Endothelial cell of umbilical vein (primary cell): Measurements from ENCODE around the gene SCGB1A1. TPM values are rescaled to one million over a fixed set of nuclear protein-coding genes. Genes with fewer than 3 reads are reported as not detected.
"Not testable (repeated sequence)": the region's sequence is repeated elsewhere in the genome, so short reads cannot be mapped to it uniquely, and the experiment has no call there.

Experiments
- BruUV-seq: library from RNA; stranded (reverse); fragments of 400-500 nt; replicated peaks from 2 replicates; lab custom pipeline; 2021; lab: Mats Ljungman, UMichigan
- CTCF ChIA-PET: fragments of 300-600, 350-600 bp; sonication (Branson Sonifier 250); formaldehyde crosslinking; loops from one replicate; lab custom pipeline; 2021; ENCODE audit warnings: antibody characterized with exemption, inconsistent platforms; lab: Charles Lee
- POLR2A ChIA-PET: fragments of 300-600, 350-600 bp; sonication (Branson Sonifier 250); formaldehyde crosslinking; loops from one replicate; lab custom pipeline; 2021; ENCODE audit warnings: antibody characterized with exemption, inconsistent platforms; lab: Charles Lee
- DNase-seq: peaks from one replicate; pipeline ENCODE4 v3.0.0-alpha.2; 2011; ENCODE audit warnings: low read depth, low spot score
- FAIRE-seq: peaks from 2 replicates; lab custom pipeline; 2011; peaks lifted over from hg19 to GRCh38; lab: Jason Lieb, UNC
- H2AFZ ChIP-seq: 2 replicates; pipeline ENCODE4 v1.6.0; 2012; ENCODE audit warnings: low read depth, low read length, control low read depth, inconsistent platforms
- H3K27ac ChIP-seq: 2 replicates; pipeline ENCODE4 v1.5.1; 2011; ENCODE audit warnings: low read depth, mild to moderate bottlenecking, control low read depth, low read length, moderate library complexity; ENCODE audit not compliant: insufficient read depth
- H3K27me3 ChIP-seq, 2 experiments: 2 replicates each; pipeline versions ENCODE4 v1.6.0 to v1.6.1; 2011; ENCODE audit warnings: low read length in 2 of 2, mixed read lengths in 1 of 2; ENCODE audit not compliant: control insufficient read depth in 2 of 2, insufficient read depth in 2 of 2
- H3K36me3 ChIP-seq, 2 experiments: 2 replicates in 1 of 2; 3 replicates in 1 of 2; pipeline ENCODE4 v1.5.1; 2011; ENCODE audit warnings: low read length in 2 of 2, mild to moderate bottlenecking in 1 of 2, moderate library complexity in 1 of 2; ENCODE audit not compliant: control insufficient read depth in 2 of 2, insufficient read depth in 2 of 2; ENCODE audit errors: extremely low read depth in 1 of 2
- H3K4me1 ChIP-seq: 3 replicates; pipeline ENCODE4 v1.5.1; 2011; ENCODE audit warnings: mild to moderate bottlenecking, low read length; ENCODE audit not compliant: control insufficient read depth, insufficient read depth; ENCODE audit errors: extremely low read depth
- H3K4me2 ChIP-seq: 2 replicates; pipeline ENCODE4 v1.6.1; 2011; ENCODE audit warnings: low read length, control low read depth, mixed read lengths; ENCODE audit not compliant: insufficient read depth
- H3K4me3 ChIP-seq, 3 experiments: fragments of 200-600 bp in 1 of 3; sonication (generic), shearing (Covaris generic) in 1 of 3; replicated peaks in 1 of 3; 2 replicates each; pipeline ENCODE4 v1.5.1; 2011 to 2016; ENCODE audit warnings: control low read depth in 3 of 3, low read length in 3 of 3, mild to moderate bottlenecking in 2 of 3, inconsistent platforms in 1 of 3, low read depth in 1 of 3, moderate library complexity in 1 of 3; ENCODE audit not compliant: insufficient read depth in 1 of 3
- H3K79me2 ChIP-seq: 2 replicates; pipeline ENCODE4 v1.6.0; 2012; ENCODE audit warnings: low read length, inconsistent platforms; ENCODE audit not compliant: control insufficient read depth, insufficient read depth
- H3K9ac ChIP-seq: replicated peaks from 2 replicates; pipeline ENCODE3; 2011; ENCODE audit warnings: low read length, control low read depth; ENCODE audit not compliant: insufficient read depth; ENCODE audit errors: extremely low read depth
- H3K9me1 ChIP-seq: replicated peaks from 3 replicates; pipeline ENCODE4 v1.6.0; 2011; ENCODE audit warnings: mild to moderate bottlenecking, low read length; ENCODE audit not compliant: control insufficient read depth, insufficient read depth; ENCODE audit errors: extremely low read depth
- H3K9me3 ChIP-seq: replicated peaks from 2 replicates; pipeline ENCODE4 v1.5.1; 2012; ENCODE audit warnings: low read length, inconsistent platforms; ENCODE audit not compliant: control insufficient read depth, insufficient read depth
- H4K20me1 ChIP-seq: replicated peaks from 2 replicates; pipeline ENCODE3; 2011; ENCODE audit warnings: mild to moderate bottlenecking, low read length; ENCODE audit not compliant: control insufficient read depth, insufficient read depth; ENCODE audit errors: extremely low read depth
- CTCF ChIP-seq, 2 donors: IDR thresholded peaks; 1 replicate in 1 of 2; 2 replicates in 1 of 2; pipeline ENCODE4 v1.5.1; 2011; ENCODE audit warnings: low read length in 2 of 2, mild to moderate bottlenecking in 2 of 2, moderate library complexity in 2 of 2, control low read depth in 1 of 2, inconsistent platforms in 1 of 2, low read depth in 1 of 2; ENCODE audit not compliant: insufficient read depth in 1 of 2; ENCODE audit errors: extremely low read depth in 1 of 2
- EZH2 ChIP-seq: IDR thresholded peaks from 2 replicates; pipeline ENCODE4 v1.6.1; 2012; ENCODE audit warnings: borderline replicate concordance, low read depth, mild to moderate bottlenecking, moderate library complexity, low read length, inconsistent platforms; ENCODE audit not compliant: severe bottlenecking
- FOS ChIP-seq: IDR thresholded peaks from 2 replicates; pipeline ENCODE4 v1.6.1; 2011; ENCODE audit warnings: mild to moderate bottlenecking, low read length, moderate library complexity, borderline replicate concordance; ENCODE audit not compliant: insufficient read depth
- GATA2 ChIP-seq: IDR thresholded peaks from 2 replicates; pipeline ENCODE4 v1.7.0; 2011; ENCODE audit warnings: low read depth, mild to moderate bottlenecking, moderate library complexity, mixed read lengths, low read length; ENCODE audit not compliant: insufficient read length, insufficient read depth
- JUN ChIP-seq: IDR thresholded peaks from 2 replicates; pipeline ENCODE4 v1.6.1; 2011; ENCODE audit warnings: borderline replicate concordance, low read depth; ENCODE audit not compliant: insufficient read length, insufficient read depth
- MAX ChIP-seq: IDR thresholded peaks from 2 replicates; pipeline ENCODE4 v1.6.1; 2011; ENCODE audit not compliant: insufficient read depth, insufficient read length
- MYC ChIP-seq: IDR thresholded peaks from one replicate; pipeline ENCODE4 v1.6.1; 2011; ENCODE audit warnings: mild to moderate bottlenecking, low read depth, low read length
- POLR2A ChIP-seq: IDR thresholded peaks from 2 replicates; pipeline ENCODE4 v1.6.1; 2012; ENCODE audit warnings: low read depth, mild to moderate bottlenecking, control low read depth, low read length
- POLR2AphosphoS5 ChIP-seq: IDR thresholded peaks from 2 replicates; pipeline ENCODE4 v1.6.1; 2012; ENCODE audit warnings: low read depth, mild to moderate bottlenecking, control low read depth, low read length, moderate library complexity; ENCODE audit not compliant: insufficient read depth
- dilution Hi-C: fragments of 300-500 bp; cut with MboI; formaldehyde crosslinking; loops from one replicate; pipeline ENCODE4 v1.15.0; 2019; ENCODE audit warnings: low sequenced_read_pairs; ENCODE audit not compliant: extremely low pct_ligation_motif_present
- intact Hi-C: fragments of 100-400 bp; cut with micrococcal nuclease; formaldehyde crosslinking; loops from one replicate; pipeline ENCODE4 v1.10.0; 2022
- polyA plus RNA-seq, 4 experiments: library from polyadenylated mRNA; depleted of rRNA in 3 of 4; stranded (reverse) in 3 of 4; unstranded in 1 of 4; fragments of >200 nt; gene quantifications; 2 replicates each; pipeline versions ENCODE4 v1.2.1 to v1.2.3, GENCODE V29; 2011 to 2012; ENCODE audit warnings: missing spikeins in 1 of 4
- total RNA-seq: library from RNA; stranded (reverse); gene quantifications from 2 replicates; pipeline ENCODE4 v1.2.3, GENCODE V29; 2021

Gene SCGB1A1
- total and polyA plus RNA-seq, 2 donors (not counting 3 experiments of a cell fraction or from before 2014, with no cell fraction given): not detected

GRCh38 chr11:62380821-62381245 is 38.0 kb upstream of the SCGB1A1 start:
- intact Hi-C loops: loop anchor here (1.0 to 5.0 kb wide), 4 partner anchors 14 to 179 kb away; no protein-coding TSS in a partner anchor
- CTCF ChIA-PET: interaction anchor here (1.2 to 1.7 kb wide), 3 partner anchors 12 to 314 kb away, joined by 4 to 5 read pairs (median 4); no protein-coding TSS in a partner anchor
- H2AFZ ChIP-seq, H4K20me1 ChIP-seq, H3K79me2 ChIP-seq, H3K4me2 ChIP-seq, dilution Hi-C loops, H3K9me1 ChIP-seq, H3K9ac ChIP-seq, H3K36me3 ChIP-seq, BruUV-seq, H3K27me3 ChIP-seq, H3K4me1 ChIP-seq, H3K27ac ChIP-seq, H3K4me3 ChIP-seq, H3K9me3 ChIP-seq, POLR2A ChIA-PET: not testable (repeated sequence)
- peak; percentile 60 to 62 for TF ChIP-seq CTCF (IDR thresholded peaks at IDR 0.05; ENCODE audit: extremely low read depth in 1 of 2, insufficient read depth in 1 of 2, low read depth in 1 of 2, low read length in 2 of 2)
- DNase-seq: peak; percentile 66
- FAIRE-seq: peak; percentile 12

GRCh38 chr11:62383822-62384221 is 35.0 kb upstream of the SCGB1A1 start:
- CTCF ChIA-PET: interaction anchor here (1.1 to 1.5 kb wide), 2 partner anchors 11 to 46 kb away, joined by 3 to 4 read pairs; no protein-coding TSS in a partner anchor
- intact Hi-C loops: loop anchor here (5.0 kb wide), 1 partner anchor 158 kb away; no protein-coding TSS in a partner anchor
- POLR2A ChIA-PET: no interaction called here

More at GRCh38 chr11:62383822-62384221, 35.0 kb upstream of the SCGB1A1 start:
- Histone ChIP-seq H3K9me3 (no peaks in the 10 kb centered on the region), H3K4me2 (no peak overlapping the region), H3K9ac (no peak overlapping the region), H3K79me2 (no peaks in the 10 kb centered on the region), H3K27ac (no peak overlapping the region), H3K36me3 (no peaks in the 10 kb centered on the region), H4K20me1 (no peaks in the 10 kb centered on the region), H3K9me1 (no peaks in the 10 kb centered on the region), H3K4me1 (no peaks in the 10 kb centered on the region), H2AFZ (no peak overlapping the region), H3K4me3 (no peak overlapping the region), H3K27me3 (no peaks in the 10 kb centered on the region)
- dilution Hi-C loops: no loop called here
- no peak for DNase-seq
- no TSS peak for BruUV-seq
- FAIRE-seq: no peak
- TF ChIP-seq MYC (no peak), MAX (no peak), FOS (no peak), JUN (no peak), GATA2 (no peak), CTCF (IDR thresholded peaks at IDR 0.05; ENCODE audit: extremely low read depth in 1 of 2, insufficient read depth in 1 of 2, low read depth in 1 of 2, low read length in 2 of 2) (no peak), POLR2A (no peak), POLR2AphosphoS5 (no peak), EZH2 (no peak)
